Spleen (tissue), 7 donors: ENCODE results near the gene DCHS2.

Experiments used
- POLR2AphosphoS5 ChIP-seq, 3 donors: sonication (generic); formaldehyde crosslinking; IDR thresholded peaks; one replicate each; pipeline ENCODE4 v1.5.1; 2017; ENCODE audit warnings: antibody characterized with exemption in 3 of 3
- TF ChIP-seq, protein P1 (sequence below), 11 experiments: fragments of 200-600 bp in 7 of 11; fragments of 450-650 bp in 4 of 11; sonication (generic) in 4 of 11; IDR thresholded peaks in 8 of 11; conservative IDR thresholded peaks in 3 of 11; 1 replicate in 7 of 11; 2 replicates in 4 of 11; pipeline versions ENCODE4 v1.4.0 to v1.8.0; 2016 to 2021; ENCODE audit warnings: antibody characterized with exemption in 11 of 11, inconsistent platforms in 4 of 11, mild to moderate bottlenecking in 1 of 11
- donor health status: DM: no; HTN: no; CAD: no; lungs with moderate emphysema.
- donor health status: DM: no; HTN: no; CAD: no.
- donor health status: DM: no; HTN: no; CAD: no.

DNA sequence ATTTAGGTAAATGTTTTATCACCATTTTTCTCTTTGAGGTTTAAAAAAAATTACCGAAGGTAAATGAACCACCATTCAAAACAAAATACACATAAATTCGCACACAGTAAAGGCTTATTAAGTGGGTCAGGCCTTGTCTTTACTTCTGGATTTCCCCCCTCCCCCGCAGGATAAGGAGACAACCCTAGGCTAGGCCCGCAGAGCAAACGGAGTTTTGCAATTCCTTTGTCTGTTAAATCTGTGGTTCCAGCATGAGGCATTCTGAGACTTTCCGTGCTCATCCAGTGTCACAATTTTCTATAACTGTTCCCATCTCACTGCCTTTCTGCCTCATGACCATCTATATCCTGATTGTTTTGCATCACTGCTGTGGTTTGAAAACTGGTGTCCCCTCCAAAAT lies 307.4 kb downstream of the DCHS2 start:
- TF ChIP-seq, protein P1, sequence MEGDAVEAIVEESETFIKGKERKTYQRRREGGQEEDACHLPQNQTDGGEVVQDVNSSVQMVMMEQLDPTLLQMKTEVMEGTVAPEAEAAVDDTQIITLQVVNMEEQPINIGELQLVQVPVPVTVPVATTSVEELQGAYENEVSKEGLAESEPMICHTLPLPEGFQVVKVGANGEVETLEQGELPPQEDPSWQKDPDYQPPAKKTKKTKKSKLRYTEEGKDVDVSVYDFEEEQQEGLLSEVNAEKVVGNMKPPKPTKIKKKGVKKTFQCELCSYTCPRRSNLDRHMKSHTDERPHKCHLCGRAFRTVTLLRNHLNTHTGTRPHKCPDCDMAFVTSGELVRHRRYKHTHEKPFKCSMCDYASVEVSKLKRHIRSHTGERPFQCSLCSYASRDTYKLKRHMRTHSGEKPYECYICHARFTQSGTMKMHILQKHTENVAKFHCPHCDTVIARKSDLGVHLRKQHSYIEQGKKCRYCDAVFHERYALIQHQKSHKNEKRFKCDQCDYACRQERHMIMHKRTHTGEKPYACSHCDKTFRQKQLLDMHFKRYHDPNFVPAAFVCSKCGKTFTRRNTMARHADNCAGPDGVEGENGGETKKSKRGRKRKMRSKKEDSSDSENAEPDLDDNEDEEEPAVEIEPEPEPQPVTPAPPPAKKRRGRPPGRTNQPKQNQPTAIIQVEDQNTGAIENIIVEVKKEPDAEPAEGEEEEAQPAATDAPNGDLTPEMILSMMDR (IDR thresholded peaks at IDR 0.05 in 8 of 11, conservative IDR thresholded peaks at IDR 0.05 in 3 of 11) = no peak
- no peak for TF ChIP-seq POLR2AphosphoS5 (IDR thresholded peaks at IDR 0.05)
